ENCODE results near the gene SMYD3. TPM values are rescaled to one million over a fixed set of nuclear protein-coding genes. Genes with fewer than 3 reads are reported as not detected.

Gene SMYD3
- total and polyA plus RNA-seq, 2 donors (not counting 1 experiment from before 2014, with no cell fraction given) = 9.7 to 37.2 TPM

DNA sequence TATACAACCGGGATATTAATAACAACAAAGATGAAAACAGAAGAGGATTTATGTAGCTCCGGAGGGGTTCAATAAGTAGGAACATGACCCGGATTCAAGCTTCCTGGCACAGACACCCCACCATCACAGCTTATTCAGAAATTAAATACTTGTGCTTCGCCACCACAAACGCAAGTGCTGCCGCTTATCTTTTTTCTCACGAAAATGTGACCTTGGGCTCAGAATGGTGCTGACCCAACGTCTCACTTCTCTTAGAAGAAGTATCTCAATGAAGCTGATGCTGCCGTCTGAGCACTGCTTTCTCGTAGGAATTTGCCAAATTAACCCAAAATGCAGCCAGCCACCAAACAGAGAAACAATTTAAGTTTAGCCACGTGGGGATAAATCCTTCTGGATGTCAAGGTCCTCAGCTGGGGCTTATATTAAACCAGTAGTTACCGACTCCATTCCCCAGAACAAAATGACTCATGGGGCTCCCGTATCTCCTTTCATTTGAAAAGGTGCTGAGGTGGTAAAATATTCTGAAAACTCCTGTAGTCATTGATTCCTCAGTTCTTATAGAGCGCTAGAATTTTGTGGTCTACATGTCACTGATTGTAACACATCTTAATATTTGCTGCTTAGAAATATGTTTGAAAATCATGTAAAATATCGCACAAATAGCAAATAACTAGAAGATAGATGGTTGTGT lies 466.7 kb downstream of the SMYD3 start:
- ATAC-seq (ENCODE audit: low read depth) (no peak), DNase-seq (no peak)
- Histone ChIP-seq H4K20me1 (ENCODE audit: control insufficient read depth, insufficient read depth, low read length, poor library complexity, severe bottlenecking) (no peaks in the 10 kb centered on the region), H3K36me3 (replicated peaks in 1 of 2; ENCODE audit: control extremely low read depth in 1 of 2, control insufficient read depth in 1 of 2, extremely low read depth in 1 of 2, insufficient read depth in 2 of 2, low read length in 1 of 2) (no peaks in the 10 kb centered on the region), H3K4me3 (ENCODE audit: control extremely low read depth in 1 of 5, extremely low read depth in 1 of 5, insufficient read depth in 1 of 5, low read depth in 2 of 5, low read length in 4 of 5) (no peak overlapping the region), H3K9me3 (ENCODE audit: control extremely low read depth in 1 of 3, control insufficient read depth in 2 of 3, insufficient read depth in 1 of 3, low read length in 2 of 3) (no peaks in the 10 kb centered on the region), H3K4me1 (ENCODE audit: control insufficient read depth in 2 of 2, insufficient read depth in 2 of 2, low read length in 2 of 2) (no peaks in the 10 kb centered on the region), H3K27me3 (replicated peaks in 1 of 4; ENCODE audit: control extremely low read depth in 1 of 4, control insufficient read depth in 3 of 4, insufficient read depth in 4 of 4, low read length in 3 of 4) (no peaks in the 10 kb centered on the region), H3K4me2 (replicated peaks; ENCODE audit: low read depth, low read length, poor library complexity, severe bottlenecking) (no peak overlapping the region), H3K27ac (ENCODE audit: low read length in 2 of 2) (no peak overlapping the region), H2AFZ (ENCODE audit: insufficient read depth, low read depth, low read length, poor library complexity, severe bottlenecking) (no peak overlapping the region), H3K9ac (ENCODE audit: low read length) (no peak overlapping the region), H3K79me2 (ENCODE audit: control insufficient read depth, insufficient read depth, low read length) (no peaks in the 10 kb centered on the region)
- ChIA-PET CTCF (no interaction called here), POLR2A (no interaction called here)
- Mint-ChIP-seq H3K27ac (no peak overlapping the region), H3K4me3 (no peak overlapping the region), H3K27me3 (no peaks in the 10 kb centered on the region), H3K9me3 (ENCODE audit: insufficient read depth) (no peaks in the 10 kb centered on the region), H3K4me1 (no peaks in the 10 kb centered on the region)
- TF ChIP-seq EZH2 (IDR thresholded peaks at IDR 0.05; ENCODE audit: borderline replicate concordance, insufficient read depth, low read depth, low read length, poor library complexity, severe bottlenecking) (no peak), CTCF (IDR thresholded peaks at IDR 0.05) (no peak)
- WGBS (ENCODE audit: insufficient coverage) = 99% methylated on average over 10 of the region's 15 CpGs
- intact Hi-C loops (cut with micrococcal nuclease) = no loop called here

DNA sequence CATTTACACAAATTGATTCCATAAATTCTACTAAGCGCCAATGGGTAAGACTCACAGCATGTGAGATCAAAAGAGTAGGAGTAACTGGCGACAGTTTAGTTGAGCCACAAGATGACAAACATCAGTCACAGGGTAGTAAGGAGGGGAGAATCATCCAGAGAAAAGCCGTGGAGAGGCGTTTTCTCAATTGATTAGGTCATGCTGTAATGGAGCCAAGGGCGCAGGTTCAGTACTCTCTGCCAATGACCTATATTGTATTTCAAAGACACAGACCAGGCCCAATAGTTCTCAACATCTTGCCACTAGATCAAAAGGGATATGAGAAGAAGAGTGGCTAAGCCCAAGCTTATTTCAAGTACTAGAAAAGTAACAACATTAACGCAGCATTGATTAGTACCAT lies 467.5 kb downstream of the SMYD3 start:
- H3K27ac Mint-ChIP-seq = no peak overlapping the region
- WGBS (ENCODE audit: insufficient coverage) = 100% methylated on average over 1 of the region's 6 CpGs
- H4K20me1 ChIP-seq (ENCODE audit: control insufficient read depth, insufficient read depth, low read length, poor library complexity, severe bottlenecking) = no peaks in the 10 kb centered on the region
- no peak for ATAC-seq (ENCODE audit: low read depth)
- no peaks in the 10 kb centered on the region for H3K9me3 Mint-ChIP-seq (ENCODE audit: insufficient read depth)
- CTCF ChIA-PET = no interaction called here
- no peaks in the 10 kb centered on the region for H3K9me3 ChIP-seq (ENCODE audit: control extremely low read depth in 1 of 3, control insufficient read depth in 2 of 3, insufficient read depth in 1 of 3, low read length in 2 of 3)
- no peaks in the 10 kb centered on the region for H3K4me1 Mint-ChIP-seq
- no peak overlapping the region for H3K4me2 ChIP-seq (replicated peaks; ENCODE audit: low read depth, low read length, poor library complexity, severe bottlenecking)
- no peak overlapping the region for H3K4me3 Mint-ChIP-seq
- no peaks in the 10 kb centered on the region for H3K4me1 ChIP-seq (ENCODE audit: control insufficient read depth in 2 of 2, insufficient read depth in 2 of 2, low read length in 2 of 2)
- POLR2A ChIA-PET = no interaction called here
- intact Hi-C loops (cut with micrococcal nuclease) = no loop called here
- H3K9ac ChIP-seq (ENCODE audit: low read length) = no peak overlapping the region
- no peak overlapping the region for H3K27ac ChIP-seq (ENCODE audit: low read length in 2 of 2)
- TF ChIP-seq EZH2 (IDR thresholded peaks at IDR 0.05; ENCODE audit: borderline replicate concordance, insufficient read depth, low read depth, low read length, poor library complexity, severe bottlenecking) = no peak
- no peak for TF ChIP-seq CTCF (IDR thresholded peaks at IDR 0.05)
- no peak overlapping the region for H3K4me3 ChIP-seq (ENCODE audit: control extremely low read depth in 1 of 5, extremely low read depth in 1 of 5, insufficient read depth in 1 of 5, low read depth in 2 of 5, low read length in 4 of 5)
- no peaks in the 10 kb centered on the region for H3K36me3 ChIP-seq (replicated peaks in 1 of 2; ENCODE audit: control extremely low read depth in 1 of 2, control insufficient read depth in 1 of 2, extremely low read depth in 1 of 2, insufficient read depth in 2 of 2, low read length in 1 of 2)
- no peaks in the 10 kb centered on the region for H3K79me2 ChIP-seq (ENCODE audit: control insufficient read depth, insufficient read depth, low read length)
- no peak for DNase-seq
- no peak overlapping the region for H2AFZ ChIP-seq (ENCODE audit: insufficient read depth, low read depth, low read length, poor library complexity, severe bottlenecking)
- no peaks in the 10 kb centered on the region for H3K27me3 Mint-ChIP-seq
- H3K27me3 ChIP-seq (replicated peaks in 1 of 4; ENCODE audit: control extremely low read depth in 1 of 4, control insufficient read depth in 3 of 4, insufficient read depth in 4 of 4, low read length in 3 of 4) = no peaks in the 10 kb centered on the region
